GM21423 (cell line): ENCODE data around the gene DIP2C.
"Not testable (repeated sequence)": the region's sequence is repeated elsewhere in the genome, so short reads cannot be mapped to it uniquely, and the experiment has no call there.

Experiments
- ATAC-seq: cut with Tn5 transposase; IDR thresholded peaks from one replicate; pipeline ENCODE4 v1.9.1; 2021; ENCODE audit warnings: mild to moderate bottlenecking, moderate library complexity; ENCODE audit not compliant: unreplicated experiment

DIP2C gene

GRCh38 chr10:436911-437665 lies 252.4 kb downstream of the DIP2C start:
- ATAC-seq = no peak

GRCh38 chr10:436013-436697 lies 253.3 kb downstream of the DIP2C start:
- no peak for ATAC-seq

- no peak for ATAC-seq
These were observed 254.1 kb downstream of the DIP2C start for GRCh38 chr10:435397-435796.

- no peak for ATAC-seq
These were observed 259.8 kb downstream of the DIP2C start for GRCh38 chr10:429696-430095.

- no peak for ATAC-seq
These were observed 261.5 kb downstream of the DIP2C start for GRCh38 chr10:427761-428519.

GRCh38 chr10:425365-425764 lies 264.1 kb downstream of the DIP2C start:
- not testable (repeated sequence) for ATAC-seq

GRCh38 chr10:424724-425123 lies 264.7 kb downstream of the DIP2C start:
- not testable (repeated sequence) for ATAC-seq

GRCh38 chr10:423178-423577 lies 266.3 kb downstream of the DIP2C start:
- no peak for ATAC-seq

GRCh38 chr10:422675-423074 lies 266.8 kb downstream of the DIP2C start:
- ATAC-seq = no peak

GRCh38 chr10:422241-422640 lies 267.2 kb downstream of the DIP2C start:
- no peak for ATAC-seq

- ATAC-seq = no peak
These were observed 268.3 kb downstream of the DIP2C start for GRCh38 chr10:421170-421569.

GRCh38 chr10:420154-421121 lies 269.0 kb downstream of the DIP2C start:
- ATAC-seq = no peak

- ATAC-seq = no peak
These were observed 270.6 kb downstream of the DIP2C start for GRCh38 chr10:418894-419293.

- ATAC-seq = no peak
These were observed 271.2 kb downstream of the DIP2C start for GRCh38 chr10:418226-418625.

GRCh38 chr10:416091-416515 lies 273.4 kb downstream of the DIP2C start:
- no peak for ATAC-seq

- ATAC-seq = no peak
These were observed 275.8 kb downstream of the DIP2C start for GRCh38 chr10:413662-414071.

- no peak for ATAC-seq
These were observed 277.4 kb downstream of the DIP2C start for GRCh38 chr10:412109-412508.

- no peak for ATAC-seq
These were observed 277.9 kb downstream of the DIP2C start for GRCh38 chr10:411603-412002.

GRCh38 chr10:409408-410040 lies 279.9 kb downstream of the DIP2C start:
- ATAC-seq = no peak

GRCh38 chr10:408236-408635 lies 281.2 kb downstream of the DIP2C start:
- ATAC-seq = no peak
